Germinal center (tissue), 1 donor: Measurements from ENCODE around the gene COPB2.
"Not testable (repeated sequence)": the region's sequence is repeated elsewhere in the genome, so short reads cannot be mapped to it uniquely, and the experiment has no call there.

Experiments used
- DNase-seq: peaks from one replicate; pipeline ENCODE4 v3.0.0; 2012; ENCODE audit warnings: mixed read lengths, low spot score

The COPB2 gene

GRCh38 chr3:139389552-139390368, at the start of gene COPB2:
Gene COPB2 (minus strand): TSS chr3:139389647. CDS start chr3:139389550, 97 bp downstream.
- peak; percentile 96 for DNase-seq

GRCh38 chr3:139434764-139435307, 45.4 kb upstream of the COPB2 start:
- no peak for DNase-seq

GRCh38 chr3:139434228-139434627, 44.8 kb upstream of the COPB2 start:
- no peak for DNase-seq

GRCh38 chr3:139433089-139433488, 43.6 kb upstream of the COPB2 start:
- DNase-seq: no peak

GRCh38 chr3:139430493-139430892, 41.0 kb upstream of the COPB2 start:
- no peak for DNase-seq

GRCh38 chr3:139427283-139428060, 38.0 kb upstream of the COPB2 start:
- DNase-seq: peak; percentile 49

- DNase-seq: no peak
Measured at GRCh38 chr3:139425745-139426400, 36.4 kb upstream of the COPB2 start.

- DNase-seq: no peak
Measured at GRCh38 chr3:139423232-139423631, 33.8 kb upstream of the COPB2 start.

GRCh38 chr3:139421460-139421859, 32.0 kb upstream of the COPB2 start:
- DNase-seq: no peak

GRCh38 chr3:139421040-139421439, 31.6 kb upstream of the COPB2 start:
- no peak for DNase-seq

- no peak for DNase-seq
Measured at GRCh38 chr3:139418144-139418543, 28.7 kb upstream of the COPB2 start.

GRCh38 chr3:139416275-139416674, 26.8 kb upstream of the COPB2 start:
- no peak for DNase-seq

GRCh38 chr3:139414608-139415224, 25.3 kb upstream of the COPB2 start:
- no peak for DNase-seq

- not testable (repeated sequence) for DNase-seq
Measured at GRCh38 chr3:139412891-139413290, 23.4 kb upstream of the COPB2 start.

GRCh38 chr3:139401155-139401554, 11.7 kb upstream of the COPB2 start:
- DNase-seq: not testable (repeated sequence)

- DNase-seq: no peak
Measured at GRCh38 chr3:139396707-139397106, 7.3 kb upstream of the COPB2 start.

GRCh38 chr3:139394116-139394515, 4.7 kb upstream of the COPB2 start:
- DNase-seq: no peak

- peak; percentile 34 for DNase-seq
Measured at GRCh38 chr3:139388821-139389551, 461 bp downstream of the COPB2 start.

- no peak for DNase-seq
Measured at GRCh38 chr3:139388077-139388476, 1.4 kb downstream of the COPB2 start.

GRCh38 chr3:139382291-139382690, 7.2 kb downstream of the COPB2 start:
- not testable (repeated sequence) for DNase-seq

GRCh38 chr3:139380575-139380974, 8.9 kb downstream of the COPB2 start:
- DNase-seq: no peak
